Stimulated activated CD4-positive, alpha-beta T cell treated with anti-CD3 and anti-CD28 coated beads, Interleukin-2, amount 100 ng/mL, for 4 hours (primary cell): ENCODE measurements around the gene ACOT12.
"Not testable (repeated sequence)": the region's sequence is repeated elsewhere in the genome, so short reads cannot be mapped to it uniquely, and the experiment has no call there.

Experiments used
- DNase-seq: peaks from one replicate; pipeline ENCODE4 v3.0.0-alpha.2; 2020; ENCODE audit warnings: low read depth

ACOT12 gene

DNA sequence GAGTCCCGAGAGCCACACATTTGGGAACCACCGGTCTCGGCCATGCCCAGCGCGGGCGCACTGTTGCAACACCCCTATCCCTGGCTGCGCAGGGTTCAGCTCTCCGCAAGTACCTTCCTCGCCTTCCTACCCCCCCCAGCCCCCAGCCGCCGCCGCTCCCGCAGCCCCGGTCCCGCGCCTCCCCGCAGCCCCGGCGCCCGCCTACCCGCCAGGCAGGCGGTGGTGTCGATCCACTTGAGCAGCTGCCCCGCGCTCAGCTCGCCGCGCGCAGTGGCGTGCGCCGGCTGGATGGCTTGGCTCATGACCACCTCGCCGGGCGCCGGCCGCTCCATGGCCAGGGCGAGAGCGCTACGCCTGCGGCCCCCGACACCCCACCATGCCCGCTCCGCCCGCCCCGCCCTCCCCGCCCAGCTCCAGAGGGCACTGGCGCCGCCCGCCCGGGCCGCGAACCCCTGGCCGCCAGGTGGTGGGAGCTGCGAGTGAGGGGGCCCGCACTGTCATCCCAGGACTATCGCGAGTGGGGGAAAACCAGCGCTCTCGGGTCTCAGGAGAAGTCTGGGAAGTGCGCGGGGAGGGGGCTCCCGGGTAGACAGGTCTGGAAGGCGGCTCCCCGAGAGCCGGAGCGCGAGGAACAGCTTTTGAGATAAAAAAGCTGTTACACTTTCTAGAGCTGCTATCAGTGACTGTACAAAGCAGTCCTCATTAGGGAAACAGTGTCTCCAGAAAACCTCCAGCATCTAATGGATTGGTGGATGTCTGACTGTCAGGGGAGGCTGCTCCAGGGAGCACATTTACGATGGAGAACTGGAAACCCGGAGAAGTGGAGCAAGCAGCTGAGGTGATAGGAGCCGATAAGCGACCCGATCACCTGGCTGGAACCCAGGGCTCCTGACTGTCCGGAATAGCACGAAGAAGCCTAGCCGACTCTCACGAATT, at the start of gene ACOT12:
TSS of gene ACOT12 (minus strand) at position 352 of the 936 bp plus-strand sequence. CDS start at position 332, 20 bp downstream.
- no peak for DNase-seq

DNA sequence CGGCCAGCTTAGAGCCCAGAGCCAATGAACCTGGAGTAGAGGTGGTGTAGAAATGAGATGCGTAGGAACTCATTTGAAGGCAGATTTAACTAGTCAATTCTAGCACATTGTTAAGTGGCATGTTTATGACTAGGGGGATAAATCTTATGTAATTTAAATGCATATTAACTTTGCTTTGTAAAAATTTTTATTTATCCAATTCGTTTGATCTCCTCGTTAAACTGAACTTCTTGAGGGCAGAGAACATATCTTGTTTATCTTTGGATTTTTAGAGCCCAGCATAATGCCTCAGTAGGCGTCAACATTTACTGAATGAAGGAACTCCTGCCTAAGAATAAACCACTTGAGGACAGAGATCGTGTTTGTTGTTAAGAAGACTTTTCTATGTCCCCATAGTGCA, 41.1 kb upstream of the ACOT12 start:
- DNase-seq, result no peak

DNA sequence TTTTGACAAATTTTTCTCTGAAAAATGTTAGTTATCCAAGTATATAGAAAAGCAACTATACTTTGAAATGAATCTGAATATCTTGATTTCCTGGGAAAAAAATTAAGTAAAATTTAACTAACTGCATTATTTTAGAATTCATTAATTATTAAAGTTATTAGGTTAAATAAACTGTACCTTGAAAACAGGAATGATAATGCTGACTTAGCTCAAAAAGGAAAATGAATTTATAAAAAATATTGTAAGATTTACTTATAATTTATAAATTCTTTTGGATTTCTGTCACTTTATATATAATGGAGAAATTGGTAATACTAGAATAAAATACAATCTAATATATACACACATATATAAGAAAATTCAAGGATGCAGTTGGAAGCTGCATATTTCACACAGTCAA, 36.1 kb upstream of the ACOT12 start:
- no peak for DNase-seq

DNA sequence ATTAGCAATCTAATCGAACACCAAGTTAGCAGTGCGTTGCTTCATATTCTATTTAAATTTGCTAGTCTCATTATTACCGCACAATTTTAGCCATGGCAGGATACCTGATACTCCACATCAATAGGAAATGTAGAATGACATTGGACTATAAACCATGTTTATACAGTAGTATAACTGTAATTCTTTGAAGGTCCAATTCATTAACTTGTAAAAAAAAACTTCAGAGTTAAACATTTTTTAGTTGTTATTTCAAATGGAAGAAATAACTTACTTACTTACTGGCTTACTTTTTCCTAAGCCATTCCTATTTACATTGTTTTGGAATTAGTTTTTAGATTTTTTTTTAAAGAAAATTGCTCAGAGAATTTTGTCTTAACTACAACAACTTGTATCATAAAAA, 35.4 kb upstream of the ACOT12 start:
- DNase-seq, result no peak

DNA sequence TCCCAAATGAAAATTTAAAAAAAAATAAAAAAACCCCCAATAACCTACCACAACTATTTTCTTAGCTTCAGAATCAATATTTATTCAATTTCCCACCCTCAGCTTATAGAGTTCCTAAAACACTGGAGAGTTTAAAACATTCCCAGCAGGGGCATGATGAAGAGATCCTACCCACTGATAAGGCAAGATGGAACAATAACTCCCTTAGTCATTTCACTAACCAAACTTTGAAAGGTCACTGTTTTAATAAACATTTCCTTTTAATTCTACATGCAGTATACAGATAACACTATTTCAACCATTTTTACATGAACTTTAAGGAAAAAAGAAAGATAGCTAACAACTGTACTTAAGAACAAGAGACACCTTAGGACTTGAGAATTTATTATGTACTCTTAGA, 34.9 kb upstream of the ACOT12 start:
- DNase-seq, result no peak

DNA sequence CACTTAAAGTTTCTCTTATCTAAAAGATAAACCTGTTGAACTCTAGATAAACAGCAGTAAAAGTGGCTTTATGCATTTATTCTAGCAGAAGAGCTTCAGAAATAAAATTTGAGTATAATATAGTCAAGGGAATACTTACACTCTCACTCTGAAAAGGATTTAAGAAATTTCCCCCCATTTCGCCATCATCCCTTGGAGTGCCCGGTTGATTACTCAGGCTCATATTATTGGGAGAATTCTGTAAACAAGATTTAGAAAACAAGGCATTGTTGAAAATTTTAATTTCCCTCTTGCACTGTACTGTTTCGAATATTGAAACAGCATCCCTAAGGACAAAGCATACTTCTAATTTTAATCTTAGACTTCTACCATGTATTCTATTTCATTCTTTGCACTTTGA, 34.5 kb upstream of the ACOT12 start:
- DNase-seq, result no peak

DNA sequence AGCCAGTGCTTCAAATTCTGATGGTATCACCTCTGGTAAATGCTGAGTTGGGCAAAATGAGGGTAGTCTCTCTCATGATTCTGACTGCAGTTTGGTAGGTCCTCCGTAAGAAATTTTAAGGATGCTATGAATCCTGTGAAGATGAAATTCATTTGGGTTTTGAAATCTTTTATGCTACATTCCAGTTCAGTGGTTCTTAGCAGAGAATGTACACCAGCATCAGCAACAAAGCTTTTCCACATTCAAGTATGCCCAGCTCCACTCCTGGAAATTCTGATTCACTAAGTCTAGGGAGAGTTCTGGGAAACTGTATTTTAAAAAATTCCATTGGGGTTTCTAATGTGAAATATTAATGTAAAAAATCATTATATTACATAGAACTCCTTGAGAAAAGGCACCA, 33.6 kb upstream of the ACOT12 start:
- DNase-seq, result no peak

DNA sequence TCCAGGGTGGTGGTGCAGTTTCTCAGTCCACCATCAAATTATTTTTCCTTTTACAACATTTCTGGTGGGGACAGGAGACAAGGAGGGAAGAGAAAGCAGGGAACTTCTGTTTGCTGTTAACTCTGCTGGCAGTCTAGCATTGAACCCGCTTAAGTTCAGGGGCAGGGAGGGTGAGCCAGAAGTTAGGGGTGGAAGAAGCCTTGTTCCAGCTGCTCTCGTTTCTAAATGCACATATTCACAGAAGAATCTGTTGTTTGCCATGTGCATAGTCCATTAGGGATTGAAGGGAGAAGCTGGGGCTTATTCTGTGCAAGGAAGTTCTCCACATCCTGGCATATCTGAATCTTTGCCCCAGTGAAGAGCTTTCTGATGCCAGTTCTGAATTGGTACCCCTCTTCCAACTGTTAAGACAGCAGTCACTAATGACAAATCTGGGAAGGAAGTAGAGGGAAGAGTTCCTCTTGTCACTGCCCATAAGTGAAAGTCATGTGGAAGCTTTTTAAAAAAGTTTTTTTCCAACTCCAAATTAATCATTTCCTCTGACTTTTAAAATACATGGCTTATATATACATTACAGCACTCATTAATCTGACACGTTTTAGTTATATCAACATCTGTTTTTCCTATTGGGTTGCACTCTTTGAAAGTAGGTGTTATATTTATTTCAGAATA, 32.6 kb upstream of the ACOT12 start:
- no peak for DNase-seq

DNA sequence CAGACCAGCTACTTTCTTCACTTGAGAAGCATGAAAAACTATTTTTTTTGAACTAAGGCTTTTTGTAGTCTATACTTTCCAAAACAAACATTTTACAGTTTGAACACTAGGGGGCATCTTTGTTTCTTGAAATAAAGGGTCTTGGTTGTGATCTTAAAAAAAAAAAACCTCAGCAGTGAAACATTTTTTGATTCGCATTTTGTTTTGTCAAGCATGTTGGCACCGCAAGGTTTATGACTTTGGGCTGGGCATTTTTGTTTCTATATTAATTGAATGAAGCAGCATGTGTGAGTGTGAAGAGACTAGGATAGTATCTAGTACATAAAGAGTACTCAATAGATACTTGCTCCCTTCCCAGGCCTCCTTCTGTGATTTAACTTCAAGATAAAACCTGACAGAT, 31.6 kb upstream of the ACOT12 start:
- no peak for DNase-seq

DNA sequence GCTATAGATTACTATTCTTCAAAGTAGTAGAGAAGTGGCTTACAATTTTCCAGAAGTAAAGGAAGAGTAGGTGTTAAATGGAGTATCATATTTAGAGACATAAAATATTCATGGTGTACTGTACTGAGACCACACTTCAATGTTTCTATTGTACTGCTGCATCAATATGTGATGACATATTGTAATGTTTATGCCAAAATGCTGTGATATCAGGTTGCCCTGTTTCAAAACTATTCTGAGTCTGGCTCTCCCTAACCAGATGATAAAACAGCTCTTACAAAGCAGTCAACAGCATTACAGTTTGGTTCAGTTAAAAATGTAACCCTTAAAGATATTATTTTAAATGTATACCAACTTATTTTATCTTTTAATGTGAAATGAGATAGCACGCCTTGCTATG, 30.8 kb upstream of the ACOT12 start:
- DNase-seq, result no peak

DNA sequence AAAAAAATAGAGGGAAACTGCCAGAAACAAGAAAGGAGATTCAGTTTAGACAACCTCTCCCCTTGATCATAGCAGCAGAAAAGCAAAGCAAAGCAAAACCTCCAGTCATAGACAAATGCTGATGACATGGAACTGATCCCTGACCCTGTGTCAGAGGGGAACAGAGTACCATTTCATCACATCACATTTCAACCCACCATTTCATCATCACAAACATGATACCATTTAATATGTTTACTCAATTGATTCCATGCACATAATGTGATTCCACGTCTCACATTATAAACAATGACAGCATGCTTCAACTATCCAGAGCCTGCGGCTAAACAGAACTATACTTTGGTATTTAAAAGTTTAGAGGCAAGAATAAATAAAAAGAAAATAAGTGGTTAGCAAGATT, 28.7 kb upstream of the ACOT12 start:
- DNase-seq, result no peak

DNA sequence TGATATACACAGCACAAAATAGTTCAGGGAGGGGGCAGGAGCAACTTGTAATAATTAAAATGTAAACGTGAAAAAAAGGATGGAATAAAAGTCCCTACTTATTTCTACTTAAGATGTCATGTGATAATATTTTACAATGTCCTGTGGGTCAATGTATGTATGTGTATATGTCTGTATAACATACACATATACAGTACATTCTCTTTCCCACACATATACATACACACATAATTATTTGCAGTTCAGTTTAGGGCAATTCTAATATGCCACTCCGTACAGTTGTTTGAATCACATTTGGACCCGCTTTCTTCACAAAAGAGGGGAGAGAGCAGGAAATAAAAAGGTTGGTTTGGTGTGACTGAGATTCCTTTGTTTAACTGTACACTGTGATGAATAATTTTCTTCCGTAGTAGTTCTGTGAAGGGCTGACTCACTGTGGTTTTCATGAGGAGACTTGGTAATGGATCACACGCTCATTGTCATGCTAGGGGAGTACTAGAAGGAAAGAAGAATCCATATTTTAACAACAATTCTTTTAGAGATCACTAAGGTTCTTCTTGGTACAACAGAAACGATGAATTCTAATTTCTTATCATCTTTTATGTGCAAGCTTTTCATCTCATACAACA, 26.2 kb upstream of the ACOT12 start:
- DNase-seq, result no peak

DNA sequence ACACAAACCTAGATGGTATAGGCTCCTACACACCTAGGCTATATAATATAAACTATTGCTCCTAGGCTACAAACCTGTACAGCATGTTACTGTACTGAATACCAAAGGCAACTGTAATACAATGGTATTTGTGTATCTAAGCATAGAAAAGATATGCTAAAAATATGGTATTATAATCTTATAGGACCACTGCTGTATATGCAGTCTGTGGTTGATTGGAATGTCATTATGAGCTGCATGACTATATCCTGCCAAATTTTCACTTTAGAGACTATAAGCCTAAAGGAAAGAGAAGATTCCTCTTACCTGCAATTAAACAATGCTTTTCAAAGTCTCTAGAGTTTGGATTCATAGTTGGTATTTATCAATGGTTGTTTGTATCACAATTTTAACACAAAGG, 24.7 kb upstream of the ACOT12 start:
- DNase-seq, result no peak

DNA sequence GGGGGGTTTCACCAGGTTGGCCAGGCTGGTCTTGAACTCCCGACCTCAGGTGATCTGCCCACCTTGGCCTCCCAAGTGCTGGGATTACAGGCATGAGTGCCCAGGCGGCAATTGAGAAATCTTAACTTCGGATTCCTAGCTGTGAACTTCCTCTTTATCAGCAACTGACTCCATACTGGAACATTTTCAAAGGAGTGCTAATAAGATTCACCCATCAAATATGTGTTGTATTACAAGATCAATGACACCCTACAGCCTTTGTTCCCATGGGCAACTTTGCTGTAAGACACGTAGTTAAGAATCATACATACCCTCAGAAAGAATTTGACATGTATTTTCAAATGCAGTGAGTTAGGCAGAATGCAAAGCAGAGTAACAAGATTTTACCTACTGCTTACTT, 23.1 kb upstream of the ACOT12 start:
- no peak for DNase-seq

DNA sequence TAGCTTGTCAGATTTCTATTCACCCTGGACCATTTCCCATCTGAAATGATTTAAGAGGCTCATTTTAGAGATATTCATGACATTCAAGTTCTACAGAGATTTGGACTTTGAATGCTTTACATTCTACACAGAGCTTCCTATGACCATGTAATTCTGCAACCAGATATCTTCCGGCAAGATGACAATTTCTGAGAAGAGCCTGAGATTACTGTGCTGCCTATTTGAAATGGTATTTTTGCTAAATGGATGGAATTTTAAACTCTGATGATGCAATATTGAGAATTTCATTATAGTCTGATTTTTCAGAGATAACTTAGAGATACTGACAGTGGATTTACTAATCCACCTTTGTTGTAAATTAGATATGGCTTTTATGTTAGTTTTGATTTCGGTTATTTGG, 16.0 kb upstream of the ACOT12 start:
- DNase-seq, result no peak

DNA sequence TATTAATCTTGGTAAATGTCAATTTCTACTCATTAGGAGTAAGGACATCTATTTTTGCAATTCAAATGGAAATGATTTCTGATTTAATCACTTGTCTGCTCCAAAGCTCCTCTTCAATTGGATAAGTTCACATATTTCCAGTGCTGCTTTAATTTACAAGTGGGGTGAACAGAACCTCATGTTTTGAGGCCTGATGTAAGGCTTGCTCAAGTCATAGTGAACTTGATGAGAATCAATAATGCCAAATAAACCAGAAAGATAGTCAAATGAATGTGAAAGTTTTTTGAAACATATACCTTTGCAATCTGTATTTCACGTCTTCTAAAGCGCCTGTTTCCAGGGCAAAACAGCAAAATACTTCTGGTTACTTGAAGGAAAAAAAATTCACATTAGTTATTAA, 15.4 kb upstream of the ACOT12 start:
- no peak for DNase-seq

DNA sequence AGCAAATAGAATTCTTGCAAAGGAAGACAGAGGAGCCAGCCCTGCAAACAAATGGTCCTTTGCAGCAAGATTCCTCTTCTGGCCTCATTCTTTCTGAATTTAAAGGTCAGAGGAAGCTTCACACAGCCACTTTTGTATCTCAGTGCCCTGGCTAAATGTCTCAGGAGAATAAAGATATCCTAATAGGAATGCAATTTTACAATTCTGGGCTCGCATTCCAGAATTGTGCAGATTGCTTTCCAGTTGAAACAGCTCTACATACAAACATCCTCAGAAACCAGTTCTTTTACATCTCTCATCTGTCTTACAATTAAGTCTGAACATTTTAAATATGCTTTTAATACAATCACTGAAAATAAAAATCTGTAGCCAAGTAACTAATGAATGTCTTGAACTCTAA, 14.6 kb upstream of the ACOT12 start:
- no peak for DNase-seq

DNA sequence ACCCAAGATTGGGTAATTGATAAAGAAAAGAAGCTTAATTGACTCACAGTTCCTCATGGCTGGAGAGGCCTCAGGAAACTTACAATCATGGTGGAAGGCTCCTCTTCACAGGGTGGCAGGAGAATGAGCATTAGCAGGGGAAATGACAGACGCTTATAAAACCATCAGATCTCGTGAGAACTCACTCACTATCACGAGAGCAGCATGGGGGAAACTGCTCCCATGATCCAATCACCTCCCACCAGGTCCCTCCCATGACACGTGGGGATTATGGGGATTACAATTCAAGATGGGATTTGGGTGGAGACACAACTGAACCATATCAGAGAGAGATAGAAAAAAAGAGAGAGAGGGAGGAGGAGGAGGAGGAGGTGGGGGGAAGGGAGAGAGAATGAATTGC, 13.9 kb upstream of the ACOT12 start:
- not testable (repeated sequence) for DNase-seq

DNA sequence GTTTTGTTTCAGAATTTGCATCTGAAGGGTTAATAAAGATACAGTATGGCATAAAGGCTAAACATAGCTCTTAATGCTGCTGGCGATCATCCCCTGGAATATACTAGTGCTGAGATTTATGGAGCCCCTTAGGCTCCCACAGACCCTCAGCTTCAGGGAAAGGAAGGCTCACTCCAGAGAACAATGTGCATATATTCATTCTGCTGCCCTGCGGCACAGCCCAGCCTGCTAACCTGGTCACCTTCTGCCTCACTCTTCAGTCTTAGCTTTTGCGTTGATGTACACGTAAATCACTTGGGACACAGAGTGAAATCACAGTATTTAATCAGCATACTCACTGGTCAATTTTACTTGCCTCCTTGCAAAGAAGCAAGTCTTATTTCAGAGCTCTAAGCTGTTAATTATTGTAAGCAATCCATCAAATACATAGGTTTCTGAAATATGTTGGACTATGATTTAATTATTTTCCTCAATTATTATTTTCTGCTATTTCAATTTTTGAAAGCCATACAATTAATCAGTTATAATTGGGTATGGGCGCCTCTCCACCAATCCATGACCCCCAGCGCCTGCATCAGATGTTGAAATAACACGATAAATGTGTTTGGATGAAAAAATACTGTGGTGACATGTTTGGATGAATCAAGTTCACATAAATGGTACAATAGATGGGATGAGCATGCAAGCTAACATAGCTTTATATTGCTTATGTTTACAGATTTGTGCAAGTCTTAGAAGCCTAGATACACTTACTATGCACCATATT, 11.4 kb upstream of the ACOT12 start:
- no peak for DNase-seq

DNA sequence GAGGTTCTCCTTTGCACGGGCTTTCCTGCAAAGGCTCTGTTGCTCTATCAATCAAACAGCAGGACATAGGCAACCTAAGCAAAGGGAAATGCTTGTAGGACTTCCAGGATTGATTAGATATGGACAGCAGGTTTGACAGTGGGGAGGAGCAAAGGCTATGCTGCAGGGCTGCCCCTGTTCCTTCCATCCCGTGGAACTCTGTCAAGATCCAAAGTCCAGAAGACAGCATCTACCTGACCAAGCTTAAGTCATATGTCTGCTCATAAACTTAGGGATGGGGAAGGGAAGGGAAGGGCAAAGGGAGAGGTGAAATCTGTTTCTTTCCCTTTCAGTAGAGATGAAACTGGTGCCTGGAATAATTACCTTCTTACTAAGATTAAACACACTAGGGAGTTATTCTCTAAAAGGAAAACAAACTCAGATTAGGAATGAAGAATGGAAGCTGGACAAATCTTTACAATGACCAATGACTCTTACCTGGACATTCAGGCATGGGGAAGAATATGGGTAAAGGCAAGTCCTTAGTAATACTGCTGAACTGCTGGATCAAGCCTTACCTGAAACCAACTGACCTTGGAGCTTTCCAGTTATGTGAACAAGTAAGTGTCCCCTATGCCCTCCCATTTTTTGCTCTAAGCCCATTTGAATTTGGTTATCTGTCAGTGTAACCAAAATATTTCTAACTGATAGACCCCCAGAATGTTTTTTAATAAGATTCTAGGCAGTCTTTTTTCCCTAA, 8.4 kb upstream of the ACOT12 start:
- DNase-seq, result no peak

DNA sequence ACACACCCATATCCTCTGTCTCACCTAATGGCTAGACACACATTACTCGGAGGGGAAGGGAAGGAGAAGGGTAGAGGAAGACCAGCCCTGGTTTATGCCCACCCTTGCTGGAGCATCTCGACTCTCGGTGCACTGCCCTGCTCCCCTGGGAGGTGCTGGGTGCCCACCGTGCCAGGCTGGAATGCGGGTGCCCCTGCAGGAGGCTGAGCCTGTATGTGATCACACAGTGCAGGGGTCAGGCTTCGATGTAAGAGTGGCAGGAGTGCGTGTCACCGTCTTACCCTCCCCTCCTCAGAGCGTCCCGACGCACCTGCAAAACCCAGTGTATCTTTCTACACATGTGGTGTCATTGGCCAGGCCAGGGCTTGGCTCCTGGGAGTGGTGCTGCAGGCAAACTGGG, 7.3 kb upstream of the ACOT12 start:
- no peak for DNase-seq

DNA sequence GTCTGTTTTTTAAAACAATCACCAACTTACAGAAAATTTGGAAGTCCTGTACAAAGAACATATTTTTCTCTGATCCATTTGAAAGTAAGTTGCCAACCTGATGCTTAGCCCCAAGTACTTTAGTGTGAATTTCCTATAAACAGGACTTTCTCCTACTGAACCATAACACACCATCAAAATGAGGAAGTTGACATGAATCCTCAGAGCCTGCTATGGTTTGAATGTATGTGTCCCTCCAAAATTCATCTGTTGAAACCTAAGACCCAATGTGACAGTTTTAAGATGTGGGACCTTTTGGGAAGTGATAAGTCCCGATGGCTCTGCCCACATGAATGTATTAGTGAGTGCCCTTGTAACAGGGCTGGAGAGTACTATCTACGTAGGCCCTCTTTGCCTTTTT, 6.4 kb upstream of the ACOT12 start:
- no peak for DNase-seq
